WTC11 (cell line): ENCODE data around the gene HLA-F. TPM values are rescaled to one million over a fixed set of nuclear protein-coding genes. Genes with fewer than 3 reads are reported as not detected.

Source experiments
- ATAC-seq: fragments of 200-7000 bp; cut with Tn5 transposase; 2 replicates; pipeline ENCODE4 v1.10.0; 2021; ENCODE audit warnings: mild to moderate bottlenecking, moderate library complexity
- CTCF ChIA-PET: fragments of 300-600 bp; sonication (Branson Sonifier 250); formaldehyde crosslinking; loops from one replicate; lab custom pipeline; 2021; ENCODE audit warnings: antibody characterized with exemption; lab: Charles Lee
- POLR2A ChIA-PET: fragments of 350-600 bp; sonication (Branson Sonifier 250); formaldehyde crosslinking; loops from one replicate; lab custom pipeline; 2021; ENCODE audit warnings: antibody characterized with exemption; lab: Charles Lee
- DNase-seq: peaks from one replicate; pipeline ENCODE4 v3.0.0; 2021; ENCODE audit warnings: low spot score
- H3K27ac Mint-ChIP-seq: 2 replicates; pipeline ENCODE4 v1.8.0; 2021; ENCODE audit warnings: mixed read lengths
- H3K27me3 Mint-ChIP-seq: 2 replicates; pipeline ENCODE4 v1.8.0; 2021; ENCODE audit warnings: low read depth, mild to moderate bottlenecking, moderate library complexity, mixed read lengths
- H3K36me3 Mint-ChIP-seq: 2 replicates; pipeline ENCODE4 v1.8.0; 2021; ENCODE audit warnings: mixed read lengths
- H3K4me1 Mint-ChIP-seq: 2 replicates; pipeline ENCODE4 v1.8.0; 2022; ENCODE audit warnings: mixed read lengths
- H3K4me3 Mint-ChIP-seq: 2 replicates; pipeline ENCODE4 v1.8.0; 2021; ENCODE audit warnings: mild to moderate bottlenecking, moderate library complexity, mixed read lengths
- H3K9me3 Mint-ChIP-seq: 2 replicates; pipeline ENCODE4 v1.8.0; 2021; ENCODE audit warnings: mixed read lengths
- ATF1 ChIP-seq: sonication (generic); formaldehyde crosslinking; IDR thresholded peaks from 2 replicates; pipeline ENCODE4 v1.8.1; 2023; ENCODE audit warnings: mild to moderate bottlenecking, moderate library complexity, missing genetic modification reagents
- CREM ChIP-seq: sonication (generic); formaldehyde crosslinking; IDR thresholded peaks from 2 replicates; pipeline ENCODE4 v1.8.1; 2022; ENCODE audit warnings: mild to moderate bottlenecking, missing genetic modification reagents, moderate library complexity
- EMX1 ChIP-seq: fragments of 250-450 bp; sonication (Bioruptor Pico); IDR thresholded peaks from 2 replicates; pipeline ENCODE4 v1.8.0; 2021; ENCODE audit warnings: mild to moderate bottlenecking
- GRHL2 ChIP-seq: fragments of 250-450 bp; sonication (Bioruptor Pico); IDR thresholded peaks from 2 replicates; pipeline ENCODE4 v1.8.0; 2022; ENCODE audit warnings: mild to moderate bottlenecking, moderate library complexity; ENCODE audit not compliant: insufficient replicate concordance, severe bottlenecking
- GTF2I ChIP-seq: fragments of 250-450 bp; sonication (Bioruptor Pico); conservative IDR thresholded peaks from 2 replicates; pipeline ENCODE4 v1.4.0; 2021; ENCODE audit warnings: mild to moderate bottlenecking
- HMGXB4 ChIP-seq: sonication (generic); formaldehyde crosslinking; IDR thresholded peaks from 2 replicates; pipeline ENCODE4 v1.8.1; 2023; ENCODE audit warnings: mild to moderate bottlenecking, moderate library complexity, missing genetic modification reagents
- KAT7 ChIP-seq: sonication (generic); formaldehyde crosslinking; IDR thresholded peaks from 2 replicates; pipeline ENCODE4 v1.8.1; 2023; ENCODE audit warnings: missing genetic modification reagents, mild to moderate bottlenecking, borderline replicate concordance
- MYBL2 ChIP-seq: sonication (generic); formaldehyde crosslinking; IDR thresholded peaks from 2 replicates; pipeline ENCODE4 v1.8.1; 2023; ENCODE audit warnings: mild to moderate bottlenecking, moderate library complexity, missing genetic modification reagents
- PRRX2 ChIP-seq: fragments of 250-450 bp; sonication (Bioruptor Pico); IDR thresholded peaks from 2 replicates; pipeline ENCODE4 v1.8.0; 2021; ENCODE audit warnings: mild to moderate bottlenecking
- SMAD3 ChIP-seq: sonication (generic); formaldehyde crosslinking; IDR thresholded peaks from 2 replicates; pipeline ENCODE4 v1.8.0; 2022; ENCODE audit warnings: missing genetic modification reagents, mild to moderate bottlenecking, borderline replicate concordance
- SMAD4 ChIP-seq: sonication (generic); formaldehyde crosslinking; IDR thresholded peaks from 2 replicates; pipeline ENCODE4 v1.8.0; 2022; ENCODE audit warnings: mild to moderate bottlenecking, missing genetic modification reagents
- TCF7 ChIP-seq: sonication (generic); formaldehyde crosslinking; IDR thresholded peaks from 2 replicates; pipeline ENCODE4 v1.8.0; 2022; ENCODE audit warnings: mild to moderate bottlenecking, low read depth, missing genetic modification reagents, moderate library complexity
- TEAD4 ChIP-seq: sonication (generic); formaldehyde crosslinking; IDR thresholded peaks from 2 replicates; pipeline ENCODE4 v1.8.0; 2022; ENCODE audit warnings: mild to moderate bottlenecking, missing genetic modification reagents
- ZBTB43 ChIP-seq: sonication (generic); formaldehyde crosslinking; IDR thresholded peaks from 2 replicates; pipeline ENCODE4 v1.8.1; 2023; ENCODE audit warnings: mild to moderate bottlenecking, missing genetic modification reagents
- ZNF121 ChIP-seq: sonication (generic); formaldehyde crosslinking; IDR thresholded peaks from 2 replicates; pipeline ENCODE4 v1.8.0; 2023; ENCODE audit warnings: missing genetic modification reagents
- total RNA-seq: library from RNA; stranded (reverse); gene quantifications from 3 replicates; pipeline ENCODE4 v1.2.3, GENCODE V29; 2021
- TF ChIP-seq, protein P1 (sequence below): sonication (generic); formaldehyde crosslinking; IDR thresholded peaks from 2 replicates; pipeline ENCODE4 v1.8.0; 2022; ENCODE audit warnings: mild to moderate bottlenecking, missing genetic modification reagents
- TF ChIP-seq, protein P2 (sequence below): sonication (generic); formaldehyde crosslinking; IDR thresholded peaks from 2 replicates; pipeline ENCODE4 v1.8.0; 2022; ENCODE audit warnings: mild to moderate bottlenecking, missing genetic modification reagents
- TF ChIP-seq, protein P3 (sequence below): fragments of 250-450 bp; sonication (Bioruptor Pico); IDR thresholded peaks from 2 replicates; pipeline ENCODE4 v2.1.2; 2022; ENCODE audit warnings: mild to moderate bottlenecking, moderate library complexity

HLA-F gene
- total RNA-seq, 1 experiment from 2014 or later = 7.5 TPM

GRCh38 chr6:29708432-29709179 is 14.6 kb upstream of the HLA-F start (continued):
- TF ChIP-seq, protein P1, sequence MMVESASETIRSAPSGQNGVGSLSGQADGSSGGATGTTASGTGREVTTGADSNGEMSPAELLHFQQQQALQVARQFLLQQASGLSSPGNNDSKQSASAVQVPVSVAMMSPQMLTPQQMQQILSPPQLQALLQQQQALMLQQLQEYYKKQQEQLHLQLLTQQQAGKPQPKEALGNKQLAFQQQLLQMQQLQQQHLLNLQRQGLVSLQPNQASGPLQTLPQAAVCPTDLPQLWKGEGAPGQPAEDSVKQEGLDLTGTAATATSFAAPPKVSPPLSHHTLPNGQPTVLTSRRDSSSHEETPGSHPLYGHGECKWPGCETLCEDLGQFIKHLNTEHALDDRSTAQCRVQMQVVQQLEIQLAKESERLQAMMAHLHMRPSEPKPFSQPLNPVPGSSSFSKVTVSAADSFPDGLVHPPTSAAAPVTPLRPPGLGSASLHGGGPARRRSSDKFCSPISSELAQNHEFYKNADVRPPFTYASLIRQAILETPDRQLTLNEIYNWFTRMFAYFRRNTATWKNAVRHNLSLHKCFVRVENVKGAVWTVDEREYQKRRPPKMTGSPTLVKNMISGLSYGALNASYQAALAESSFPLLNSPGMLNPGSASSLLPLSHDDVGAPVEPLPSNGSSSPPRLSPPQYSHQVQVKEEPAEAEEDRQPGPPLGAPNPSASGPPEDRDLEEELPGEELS (CRISPR knock-in tag) = no peak
- TF ChIP-seq, protein P2, sequence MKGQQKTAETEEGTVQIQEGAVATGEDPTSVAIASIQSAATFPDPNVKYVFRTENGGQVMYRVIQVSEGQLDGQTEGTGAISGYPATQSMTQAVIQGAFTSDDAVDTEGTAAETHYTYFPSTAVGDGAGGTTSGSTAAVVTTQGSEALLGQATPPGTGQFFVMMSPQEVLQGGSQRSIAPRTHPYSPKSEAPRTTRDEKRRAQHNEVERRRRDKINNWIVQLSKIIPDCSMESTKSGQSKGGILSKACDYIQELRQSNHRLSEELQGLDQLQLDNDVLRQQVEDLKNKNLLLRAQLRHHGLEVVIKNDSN (CRISPR knock-in tag) = no peak
- no peak for TF ChIP-seq HMGXB4
- no peak for TF ChIP-seq ZNF121 (CRISPR knock-in tag)
- no peak for TF ChIP-seq GRHL2 (CRISPR knock-in tag)
- no peak for TF ChIP-seq GTF2I (CRISPR knock-in tag)

DNA sequence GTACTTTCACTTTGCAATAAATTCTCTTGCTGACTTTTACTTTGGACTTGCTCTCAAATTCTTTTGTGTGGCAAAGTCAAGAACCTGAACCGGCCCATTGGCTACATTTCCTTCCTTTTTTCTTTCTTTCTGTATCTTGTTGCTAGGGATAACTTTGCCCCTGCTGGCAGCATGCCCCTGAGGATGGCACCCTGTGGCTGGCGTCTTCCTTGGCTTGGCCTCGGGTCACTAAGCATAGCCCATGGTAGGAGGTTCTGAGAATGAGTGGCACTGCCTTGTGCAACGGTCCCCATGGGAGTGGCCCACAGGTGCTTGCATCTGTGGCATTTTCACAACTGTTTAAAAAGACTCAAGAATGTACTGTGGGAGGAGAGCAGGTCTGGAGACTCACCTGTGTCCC is 14.0 kb upstream of the HLA-F start:
- POLR2A ChIA-PET = no interaction called here
- Mint-ChIP-seq H3K9me3 (no peaks in the 10 kb centered on the region), H3K4me3 (no peak overlapping the region), H3K27me3 (peaks cover 25% of the 10 kb centered on the region), H3K36me3 (no peaks in the 10 kb centered on the region), H3K4me1 (peaks cover 5% of the 10 kb centered on the region), H3K27ac (no peak overlapping the region)
- DNase-seq (no peak), ATAC-seq (no peak)
- TF ChIP-seq SMAD4 (no peak), TCF7 (no peak), KAT7 (no peak), EMX1 (no peak), ATF1 (no peak), CREM (no peak), ZNF121 (CRISPR knock-in tag) (no peak), SMAD3 (CRISPR knock-in tag) (no peak), PRRX2 (CRISPR knock-in tag) (no peak), HMGXB4 (no peak), ZBTB43 (CRISPR knock-in tag) (no peak), TEAD4 (no peak), MYBL2 (CRISPR knock-in tag) (no peak)
- TF ChIP-seq, protein P3, sequence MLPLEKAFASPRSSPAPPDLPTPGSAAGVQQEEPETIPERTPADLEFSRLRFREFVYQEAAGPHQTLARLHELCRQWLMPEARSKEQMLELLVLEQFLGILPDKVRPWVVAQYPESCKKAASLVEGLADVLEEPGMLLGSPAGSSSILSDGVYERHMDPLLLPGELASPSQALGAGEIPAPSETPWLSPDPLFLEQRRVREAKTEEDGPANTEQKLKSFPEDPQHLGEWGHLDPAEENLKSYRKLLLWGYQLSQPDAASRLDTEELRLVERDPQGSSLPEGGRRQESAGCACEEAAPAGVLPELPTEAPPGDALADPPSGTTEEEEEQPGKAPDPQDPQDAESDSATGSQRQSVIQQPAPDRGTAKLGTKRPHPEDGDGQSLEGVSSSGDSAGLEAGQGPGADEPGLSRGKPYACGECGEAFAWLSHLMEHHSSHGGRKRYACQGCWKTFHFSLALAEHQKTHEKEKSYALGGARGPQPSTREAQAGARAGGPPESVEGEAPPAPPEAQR (CRISPR knock-in tag) = no peak
- CTCF ChIA-PET = interaction anchor here (1.3 to 2.1 kb wide), 3 partner anchors 11 to 59 kb away, joined by 4 to 7 read pairs (median 6); no protein-coding TSS in a partner anchor
